GM12878 (cell line): Measurements from ENCODE around the gene ZNF771. TPM values are rescaled to one million over a fixed set of nuclear protein-coding genes. Genes with fewer than 3 reads are reported as not detected.
A peak's percentile ranks its signal among the peaks of the same experiment; 100 is the strongest.

Experiments used
- ATAC-seq: fragments of 200-7000 bp; cut with Tn5 transposase; 3 replicates; pipeline ENCODE4 v1.9.1; 2020; ENCODE audit warnings: mild to moderate bottlenecking, moderate library complexity
- BruUV-seq: library from RNA; stranded (reverse); fragments of 400-500 nt; replicated peaks from 2 replicates; lab custom pipeline; 2021; lab: Mats Ljungman, UMichigan
- CTCF ChIA-PET: fragments of 300-600 bp; sonication (Branson Sonifier 250); formaldehyde crosslinking; extraction: SDS; loops from one replicate; lab custom pipeline; 2021; ENCODE audit warnings: inconsistent platforms; lab: Yijun Ruan, JAX
- POLR2A ChIA-PET: fragments of 350-600 bp; formaldehyde crosslinking; extraction: SDS; loops from one replicate; lab custom pipeline; 2021; ENCODE audit warnings: inconsistent platforms; lab: Charles Lee
- RAD21 ChIA-PET: fragments of 300-600 bp; sonication (Branson Sonifier 250); formaldehyde crosslinking; loops from one replicate; lab custom pipeline; 2023; ENCODE audit warnings: antibody characterized with exemption; ENCODE audit not compliant: unreplicated experiment; lab: Charles Lee
- SMC1A ChIA-PET: fragments of 300-600 bp; sonication (Branson Sonifier 250); formaldehyde crosslinking; loops from one replicate; lab custom pipeline; 2023; ENCODE audit not compliant: unreplicated experiment, uncharacterized antibody; lab: Charles Lee
- DNase-seq: peaks from one replicate; pipeline ENCODE4 v3.0.0-alpha.2; 2011; ENCODE audit warnings: low read depth, low spot score
- FAIRE-seq: peaks from 3 replicates; lab custom pipeline; 2011; peaks lifted over from hg19 to GRCh38; lab: Jason Lieb, UNC
- H2AFZ ChIP-seq: 2 replicates; pipeline ENCODE4 v1.6.0; 2011; ENCODE audit warnings: low read depth, low read length, control low read depth; ENCODE audit not compliant: control insufficient read depth
- H3K27ac ChIP-seq: 2 replicates; pipeline ENCODE4 v1.5.1; 2011; ENCODE audit warnings: control low read depth; ENCODE audit not compliant: control insufficient read depth, insufficient read depth
- H3K27me3 ChIP-seq, 2 experiments: replicated peaks in 1 of 2; 2 replicates each; pipeline versions ENCODE4 v1.6.0 to v1.6.1; 2011; ENCODE audit warnings: low read length in 1 of 2; ENCODE audit not compliant: control insufficient read depth in 2 of 2, insufficient read depth in 2 of 2
- H3K36me3 ChIP-seq, 2 experiments: 2 replicates each; pipeline ENCODE4 v1.5.1; 2011; ENCODE audit warnings: low read length in 1 of 2; ENCODE audit not compliant: control insufficient read depth in 2 of 2, insufficient read depth in 2 of 2
- H3K4me1 ChIP-seq: 2 replicates; pipeline ENCODE4 v1.6.1; 2011; ENCODE audit warnings: mild to moderate bottlenecking, low read length, moderate library complexity, mixed read lengths; ENCODE audit not compliant: control insufficient read depth, insufficient read depth
- H3K4me2 ChIP-seq: 2 replicates; pipeline ENCODE4 v1.6.0; 2011; ENCODE audit warnings: control low read depth; ENCODE audit not compliant: control insufficient read depth, insufficient read depth
- H3K4me3 ChIP-seq: fragments of 200-600 bp; sonication (generic); 2 replicates; pipeline ENCODE4 v1.5.1; 2016
- H3K79me2 ChIP-seq: 2 replicates; pipeline ENCODE4 v1.6.0; 2011; ENCODE audit warnings: low read length; ENCODE audit not compliant: control insufficient read depth, insufficient read depth
- H3K9ac ChIP-seq: 2 replicates; pipeline ENCODE4 v1.8.0; 2011; ENCODE audit warnings: low read length, control low read depth, mixed read lengths; ENCODE audit not compliant: control insufficient read depth, insufficient read depth
- H3K9me3 ChIP-seq: replicated peaks from 3 replicates; pipeline ENCODE4 v1.5.1; 2011; ENCODE audit warnings: mild to moderate bottlenecking, low read length; ENCODE audit not compliant: control insufficient read depth, insufficient read depth
- H4K20me1 ChIP-seq: 2 replicates; pipeline ENCODE4 v1.6.0; 2011; ENCODE audit not compliant: control insufficient read depth, insufficient read depth
- BCL11A ChIP-seq: IDR thresholded peaks from 2 replicates; pipeline ENCODE4 v1.6.1; 2011; ENCODE audit warnings: low read depth, low read length
- BHLHE40 ChIP-seq, 2 experiments: fragments of 450-650 bp in 1 of 2; IDR thresholded peaks; 2 replicates each; pipeline ENCODE4 v1.6.1; 2011 to 2017; ENCODE audit warnings: low read depth in 2 of 2, borderline replicate concordance in 1 of 2, improper control_type of control experiment in 1 of 2, low read length in 1 of 2, mild to moderate bottlenecking in 1 of 2
- HDAC2 ChIP-seq: fragments of 200-600 bp; sonication (generic); IDR thresholded peaks from 2 replicates; pipeline ENCODE4 v1.6.1; 2017
- MTA2 ChIP-seq: fragments of 450-650 bp; IDR thresholded peaks from 2 replicates; pipeline ENCODE4 v1.6.1; 2016; ENCODE audit warnings: low read depth, mild to moderate bottlenecking, moderate library complexity
- RB1 ChIP-seq: fragments of 450-650 bp; formaldehyde crosslinking; IDR thresholded peaks from 2 replicates; pipeline ENCODE4 v1.6.1; 2017; ENCODE audit warnings: mild to moderate bottlenecking, borderline replicate concordance
- RUNX3 ChIP-seq: IDR thresholded peaks from 2 replicates; pipeline ENCODE4 v1.6.1; 2012; ENCODE audit warnings: low read length, inconsistent platforms
- SUPT20H ChIP-seq: IDR thresholded peaks from 2 replicates; pipeline ENCODE4 v1.6.1; 2011; ENCODE audit warnings: low read depth, mild to moderate bottlenecking, low read length, moderate library complexity, borderline replicate concordance; ENCODE audit not compliant: control insufficient read depth
- ZBTB11 ChIP-seq: fragments of 450-650 bp; formaldehyde crosslinking; IDR thresholded peaks from 2 replicates; pipeline ENCODE4 v1.5.0; 2022; ENCODE audit warnings: mild to moderate bottlenecking, missing genetic modification characterization
- ZNF217 ChIP-seq: fragments of 450-650 bp; IDR thresholded peaks from 2 replicates; pipeline ENCODE4 v1.6.1; 2017; ENCODE audit warnings: antibody characterized with exemption, mild to moderate bottlenecking
- WGBS: methylation state at CpG from one replicate; pipeline ENCODE4 v1.1.6; 2016; ENCODE audit warnings: low lambda C conversion rate; ENCODE audit not compliant: insufficient replicate concordance, insufficient coverage; ENCODE audit errors: missing lambda C conversion rate; 5-methylcytosine and 5-hydroxymethylcytosine counted together
- in situ Hi-C: fragments of 300-500 bp; cut with MboI; formaldehyde crosslinking; loops from 9 replicates; pipeline ENCODE4 v1.14.3; 2018; ENCODE audit warnings: mixed read lengths
- intact Hi-C: fragments of 100-400 bp; cut with micrococcal nuclease; formaldehyde crosslinking; loops from one replicate; pipeline ENCODE4 v1.14.2; 2022; ENCODE audit not compliant: unreplicated experiment
- polyA plus RNA-seq, 11 experiments: library from polyadenylated mRNA; depleted of rRNA in 4 of 11; unstranded in 6 of 11; stranded (reverse) in 5 of 11; fragments of >200 nt; fragmentation: Nextera tagmentation in 4 of 11; fragmentation: Illumina TruSeq in 1 of 11; extraction: Ambion mirVana in 4 of 11; extraction: Trizol in 1 of 11; gene quantifications; 1 replicate in 1 of 11; 2 replicates in 10 of 11; pipeline versions ENCODE4 v1.2.1 to v1.2.3, GENCODE V29; 2011 to 2016; ENCODE audit warnings: inconsistent platforms in 2 of 11, missing spikeins in 2 of 11, low read depth in 1 of 11
- total RNA-seq, 4 experiments: library from RNA; depleted of rRNA in 3 of 4; stranded (reverse); fragments of >200 nt in 3 of 4; fragmentation: Illumina TruSeq in 1 of 4; extraction: Trizol in 1 of 4; gene quantifications; 2 replicates each; pipeline versions ENCODE4 v1.2.1 to v1.2.3, GENCODE V29; 2013 to 2021
- TF ChIP-seq, protein P1 (sequence below): IDR thresholded peaks from 2 replicates; pipeline ENCODE4 v1.6.1; 2011; ENCODE audit warnings: borderline replicate concordance, low read depth, mild to moderate bottlenecking, moderate library complexity, low read length; ENCODE audit not compliant: insufficient read depth, poor library complexity, severe bottlenecking
- TF ChIP-seq, protein P2 (sequence below): IDR thresholded peaks from 2 replicates; pipeline ENCODE4 v1.6.1; 2012; ENCODE audit warnings: low read depth, low read length, improper control_type of control experiment
- TF ChIP-seq, protein P3 (sequence below): fragments of 450-650 bp; IDR thresholded peaks from 2 replicates; pipeline ENCODE4 v1.6.1; 2016; ENCODE audit warnings: mild to moderate bottlenecking, moderate library complexity, borderline replicate concordance

ZNF771 gene
- total and polyA plus RNA-seq, 10 of the 15 experiments (the other 5 are each of a cell fraction or from before 2014, with no cell fraction given), result 0.98 to 7.6 (median 3.7) TPM

DNA sequence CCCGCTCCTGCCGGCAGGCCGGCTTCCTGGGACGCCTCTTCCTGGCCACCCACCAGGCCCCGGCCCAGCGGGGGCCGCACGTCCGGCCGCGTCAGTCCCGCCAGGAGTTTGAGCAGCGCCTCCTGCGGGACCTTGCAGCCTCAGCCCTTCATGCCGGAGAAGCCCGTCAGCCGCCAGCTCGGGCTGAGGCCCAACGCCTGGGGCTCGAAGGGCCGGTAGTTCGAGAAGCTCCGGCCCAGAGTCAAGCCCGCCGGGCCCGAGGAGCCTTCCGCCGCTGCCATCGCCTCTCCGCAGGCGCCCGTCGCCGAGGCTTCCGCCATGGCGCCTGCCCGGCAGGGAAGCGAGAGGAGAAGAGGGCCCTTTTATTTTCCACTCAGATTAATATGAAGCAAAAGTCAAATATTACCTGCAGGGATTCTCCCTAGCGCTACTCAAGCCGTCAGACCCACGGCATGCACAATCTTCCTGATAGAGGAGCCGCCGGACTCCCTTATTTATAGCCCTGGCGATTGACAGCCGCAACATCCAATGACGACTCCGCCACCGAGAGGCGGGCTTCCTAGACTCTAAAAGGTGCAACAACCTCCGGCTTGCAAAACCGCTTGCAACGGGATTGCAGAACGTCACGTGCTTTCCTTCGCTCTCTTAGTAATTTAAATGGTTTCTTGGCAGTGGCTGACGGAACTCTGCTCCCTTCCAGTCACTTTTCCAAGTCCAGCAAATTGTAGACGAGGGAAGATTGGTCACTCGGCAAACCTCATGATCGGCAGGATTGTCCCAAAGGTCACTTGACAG lies 38.2 kb downstream of the ZNF771 start, which contains the start of gene SEPHS2:
Gene SEPHS2 (minus strand): TSS at position 467 of the 795 bp plus-strand sequence. CDS start 147 bp downstream, at position 320.
- H3K27me3 ChIP-seq, result no peaks in the 10 kb centered on the region
- ATAC-seq (peak; percentile 94), DNase-seq (peak; percentile 84), FAIRE-seq (peak; percentile 97)
- peak within 1 kb of the TSS; percentile 96 for H3K9ac ChIP-seq
- H3K27ac ChIP-seq, result peak within 1 kb of the TSS; percentile 85
- POLR2A ChIA-PET, result interaction anchor here (0.6 to 5.4 kb wide), 8 partner anchors 9 to 213 kb away, joined by 3 to 31 read pairs (median 4); partner anchors contain the start of genes FBRS, ZNF747 and ZNF764
- H3K4me3 ChIP-seq, result peak within 1 kb of the TSS; percentile 79
- under 1% methylated on average over 48 of the region's 59 CpGs for WGBS
- H3K36me3 ChIP-seq, result peaks cover 0 to 2% of the 10 kb centered on the region in 2 experiments; a peak in 2 of 4 replicates
- CTCF ChIA-PET, result interaction anchor here (1.6 to 8.2 kb wide), 4 partner anchors 12 to 89 kb away, joined by 4 to 60 read pairs (median 32); partner anchors contain the start of genes DCTPP1 and ZNF747
- TSS peak; percentile 86 for BruUV-seq
- no peaks in the 10 kb centered on the region for H4K20me1 ChIP-seq
- peaks cover 18% of the 10 kb centered on the region for H3K79me2 ChIP-seq
- RAD21 ChIA-PET, result interaction anchor here (0.5 to 2.7 kb wide), 9 partner anchors 11 to 165 kb away, joined by 3 to 15 read pairs (median 4); partner anchors contain the start of genes DCTPP1, ITGAL and ZNF689
- no peaks in the 10 kb centered on the region for H3K9me3 ChIP-seq
- H2AFZ ChIP-seq, result peak within 1 kb of the TSS; percentile 89
- peaks cover 10% of the 10 kb centered on the region for H3K4me1 ChIP-seq
- SMC1A ChIA-PET, result interaction anchor here (1.0 to 19.4 kb wide), 4 partner anchors 12 to 90 kb away, joined by 3 to 431 read pairs (median 25); partner anchors contain the start of genes DCTPP1 and ITGAL
- intact Hi-C loops (loop anchor here (2.0 to 5.0 kb wide), 2 partner anchors 27 to 92 kb away; partner anchors contain the start of gene ITGAL), in situ Hi-C loops (no loop called here)
- H3K4me2 ChIP-seq, result peak within 1 kb of the TSS; percentile 86
- TF ChIP-seq, protein P1, sequence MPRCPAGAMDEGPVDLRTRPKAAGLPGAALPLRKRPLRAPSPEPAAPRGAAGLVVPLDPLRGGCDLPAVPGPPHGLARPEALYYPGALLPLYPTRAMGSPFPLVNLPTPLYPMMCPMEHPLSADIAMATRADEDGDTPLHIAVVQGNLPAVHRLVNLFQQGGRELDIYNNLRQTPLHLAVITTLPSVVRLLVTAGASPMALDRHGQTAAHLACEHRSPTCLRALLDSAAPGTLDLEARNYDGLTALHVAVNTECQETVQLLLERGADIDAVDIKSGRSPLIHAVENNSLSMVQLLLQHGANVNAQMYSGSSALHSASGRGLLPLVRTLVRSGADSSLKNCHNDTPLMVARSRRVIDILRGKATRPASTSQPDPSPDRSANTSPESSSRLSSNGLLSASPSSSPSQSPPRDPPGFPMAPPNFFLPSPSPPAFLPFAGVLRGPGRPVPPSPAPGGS, result no peak
- no peak for TF ChIP-seq BCL11A
- no peak for TF ChIP-seq MTA2
- no peak for TF ChIP-seq HDAC2
- peak; percentile 66 for TF ChIP-seq RUNX3
- TF ChIP-seq ZBTB11 (CRISPR knock-in tag), result no peak
- TF ChIP-seq ZNF217, result no peak
- 0 out of 2 replicates have a peak, but pooled peaks have one; percentile 20 for TF ChIP-seq RB1
- TF ChIP-seq SUPT20H, result no peak
- TF ChIP-seq BHLHE40 (IDR thresholded peaks at IDR 0.05; ENCODE audit: borderline replicate concordance in 1 of 2, low read depth in 2 of 2, low read length in 1 of 2), result peak; percentile 88 to 90
- TF ChIP-seq, protein P2, sequence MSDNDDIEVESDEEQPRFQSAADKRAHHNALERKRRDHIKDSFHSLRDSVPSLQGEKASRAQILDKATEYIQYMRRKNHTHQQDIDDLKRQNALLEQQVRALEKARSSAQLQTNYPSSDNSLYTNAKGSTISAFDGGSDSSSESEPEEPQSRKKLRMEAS, result peak; percentile 13; the same call in 1 of the 2 replicates
- TF ChIP-seq, protein P3, sequence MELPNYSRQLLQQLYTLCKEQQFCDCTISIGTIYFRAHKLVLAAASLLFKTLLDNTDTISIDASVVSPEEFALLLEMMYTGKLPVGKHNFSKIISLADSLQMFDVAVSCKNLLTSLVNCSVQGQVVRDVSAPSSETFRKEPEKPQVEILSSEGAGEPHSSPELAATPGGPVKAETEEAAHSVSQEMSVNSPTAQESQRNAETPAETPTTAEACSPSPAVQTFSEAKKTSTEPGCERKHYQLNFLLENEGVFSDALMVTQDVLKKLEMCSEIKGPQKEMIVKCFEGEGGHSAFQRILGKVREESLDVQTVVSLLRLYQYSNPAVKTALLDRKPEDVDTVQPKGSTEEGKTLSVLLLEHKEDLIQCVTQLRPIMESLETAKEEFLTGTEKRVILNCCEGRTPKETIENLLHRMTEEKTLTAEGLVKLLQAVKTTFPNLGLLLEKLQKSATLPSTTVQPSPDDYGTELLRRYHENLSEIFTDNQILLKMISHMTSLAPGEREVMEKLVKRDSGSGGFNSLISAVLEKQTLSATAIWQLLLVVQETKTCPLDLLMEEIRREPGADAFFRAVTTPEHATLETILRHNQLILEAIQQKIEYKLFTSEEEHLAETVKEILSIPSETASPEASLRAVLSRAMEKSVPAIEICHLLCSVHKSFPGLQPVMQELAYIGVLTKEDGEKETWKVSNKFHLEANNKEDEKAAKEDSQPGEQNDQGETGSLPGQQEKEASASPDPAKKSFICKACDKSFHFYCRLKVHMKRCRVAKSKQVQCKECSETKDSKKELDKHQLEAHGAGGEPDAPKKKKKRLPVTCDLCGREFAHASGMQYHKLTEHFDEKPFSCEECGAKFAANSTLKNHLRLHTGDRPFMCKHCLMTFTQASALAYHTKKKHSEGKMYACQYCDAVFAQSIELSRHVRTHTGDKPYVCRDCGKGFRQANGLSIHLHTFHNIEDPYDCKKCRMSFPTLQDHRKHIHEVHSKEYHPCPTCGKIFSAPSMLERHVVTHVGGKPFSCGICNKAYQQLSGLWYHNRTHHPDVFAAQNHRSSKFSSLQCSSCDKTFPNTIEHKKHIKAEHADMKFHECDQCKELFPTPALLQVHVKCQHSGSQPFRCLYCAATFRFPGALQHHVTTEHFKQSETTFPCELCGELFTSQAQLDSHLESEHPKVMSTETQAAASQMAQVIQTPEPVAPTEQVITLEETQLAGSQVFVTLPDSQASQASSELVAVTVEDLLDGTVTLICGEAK, result no peak; the same call in 1 of the 2 replicates
